ENCODE measurements around the gene SCAF4. TPM values are rescaled to one million over a fixed set of nuclear protein-coding genes. Genes with fewer than 3 reads are reported as not detected.

SCAF4 gene
- total and polyA plus RNA-seq, 10 of the 15 experiments (the other 5 are each of a cell fraction or from before 2014, with no cell fraction given): 4.3 to 49.3 (median 16.0) TPM

- Histone ChIP-seq H3K4me2 (ENCODE audit: control insufficient read depth, insufficient read depth) (no peak overlapping the region), H3K79me2 (ENCODE audit: control insufficient read depth, insufficient read depth, low read length) (no peaks in the 10 kb centered on the region), H4K20me1 (ENCODE audit: control insufficient read depth, insufficient read depth) (no peaks in the 10 kb centered on the region), H3K36me3 (ENCODE audit: control insufficient read depth in 2 of 2, insufficient read depth in 2 of 2, low read length in 1 of 2) (no peaks in the 10 kb centered on the region), H3K4me1 (ENCODE audit: control insufficient read depth, insufficient read depth, low read length) (no peaks in the 10 kb centered on the region), H3K27ac (ENCODE audit: control insufficient read depth, insufficient read depth) (no peak overlapping the region), H3K9ac (ENCODE audit: control insufficient read depth, insufficient read depth, low read length) (no peak overlapping the region), H2AFZ (ENCODE audit: control insufficient read depth, low read depth, low read length) (no peak overlapping the region), H3K27me3 (replicated peaks in 1 of 2; ENCODE audit: control insufficient read depth in 2 of 2, insufficient read depth in 2 of 2, low read length in 1 of 2) (no peaks in the 10 kb centered on the region), H3K9me3 (replicated peaks; ENCODE audit: control insufficient read depth, insufficient read depth, low read length) (no peaks in the 10 kb centered on the region; the same call in 2 of the 3 replicates), H3K4me3 (no peak overlapping the region)
- no TSS peak for BruUV-seq (replicated peaks)
- in situ Hi-C loops (cut with MboI) (no loop called here), intact Hi-C loops (cut with micrococcal nuclease; ENCODE audit: unreplicated experiment) (no loop called here)
- RAD21 ChIA-PET (ENCODE audit: unreplicated experiment): no interaction called here
- DNase-seq (ENCODE audit: low read depth, low spot score) (no peak), FAIRE-seq (no peak), ATAC-seq (no peak)
- 79% methylated on average over 12 of the region's 12 CpGs for WGBS (ENCODE audit: insufficient coverage, insufficient replicate concordance, low lambda C conversion rate, missing lambda C conversion rate)
- CTCF ChIA-PET: no interaction called here
- POLR2A ChIA-PET: no interaction called here
- SMC1A ChIA-PET (ENCODE audit: uncharacterized antibody, unreplicated experiment): no interaction called here
- TF ChIP-seq, protein P1, sequence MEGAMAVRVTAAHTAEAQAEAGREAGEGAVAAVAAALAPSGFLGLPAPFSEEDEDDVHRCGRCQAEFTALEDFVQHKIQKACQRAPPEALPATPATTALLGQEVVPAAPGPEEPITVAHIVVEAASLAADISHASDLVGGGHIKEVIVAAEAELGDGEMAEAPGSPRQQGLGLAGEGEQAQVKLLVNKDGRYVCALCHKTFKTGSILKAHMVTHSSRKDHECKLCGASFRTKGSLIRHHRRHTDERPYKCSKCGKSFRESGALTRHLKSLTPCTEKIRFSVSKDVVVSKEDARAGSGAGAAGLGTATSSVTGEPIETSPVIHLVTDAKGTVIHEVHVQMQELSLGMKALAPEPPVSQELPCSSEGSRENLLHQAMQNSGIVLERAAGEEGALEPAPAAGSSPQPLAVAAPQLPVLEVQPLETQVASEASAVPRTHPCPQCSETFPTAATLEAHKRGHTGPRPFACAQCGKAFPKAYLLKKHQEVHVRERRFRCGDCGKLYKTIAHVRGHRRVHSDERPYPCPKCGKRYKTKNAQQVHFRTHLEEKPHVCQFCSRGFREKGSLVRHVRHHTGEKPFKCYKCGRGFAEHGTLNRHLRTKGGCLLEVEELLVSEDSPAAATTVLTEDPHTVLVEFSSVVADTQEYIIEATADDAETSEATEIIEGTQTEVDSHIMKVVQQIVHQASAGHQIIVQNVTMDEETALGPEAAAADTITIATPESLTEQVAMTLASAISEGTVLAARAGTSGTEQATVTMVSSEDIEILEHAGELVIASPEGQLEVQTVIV (IDR thresholded peaks at IDR 0.05; ENCODE audit: borderline replicate concordance, partially characterized antibody): no peak
- TF ChIP-seq EP300 (IDR thresholded peaks at IDR 0.05; ENCODE audit: borderline replicate concordance in 1 of 2, control insufficient read depth in 1 of 2, low read depth in 2 of 2, low read length in 2 of 2): no peak
- TF ChIP-seq SUZ12 (IDR thresholded peaks at IDR 0.05; ENCODE audit: unreplicated experiment): no peak
- TF ChIP-seq IKZF2 (IDR thresholded peaks at IDR 0.05): no peak
- no peak for TF ChIP-seq ETV6 (conservative IDR thresholded peaks at IDR 0.05 in 1 of 2, IDR thresholded peaks at IDR 0.05 in 1 of 2; ENCODE audit: borderline replicate concordance in 1 of 2, low read depth in 1 of 2)
- TF ChIP-seq SRF (IDR thresholded peaks at IDR 0.05; ENCODE audit: low read depth in 2 of 2, low read length in 2 of 2): no peak
- TF ChIP-seq CHD4 (IDR thresholded peaks at IDR 0.05): no peak
- no peak for TF ChIP-seq E2F8 (IDR thresholded peaks at IDR 0.05; ENCODE audit: low read depth, partially characterized antibody)
- no peak for TF ChIP-seq BACH1 (IDR thresholded peaks at IDR 0.05; ENCODE audit: borderline replicate concordance)
- TF ChIP-seq, protein P2, sequence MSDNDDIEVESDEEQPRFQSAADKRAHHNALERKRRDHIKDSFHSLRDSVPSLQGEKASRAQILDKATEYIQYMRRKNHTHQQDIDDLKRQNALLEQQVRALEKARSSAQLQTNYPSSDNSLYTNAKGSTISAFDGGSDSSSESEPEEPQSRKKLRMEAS (IDR thresholded peaks at IDR 0.05; ENCODE audit: low read depth, low read length): no peak
- TF ChIP-seq KLF5 (IDR thresholded peaks at IDR 0.05; ENCODE audit: partially characterized antibody): no peak
- TF ChIP-seq ZNF217 (IDR thresholded peaks at IDR 0.05): no peak
- no peak for TF ChIP-seq MYC (IDR thresholded peaks at IDR 0.05; ENCODE audit: insufficient read depth, insufficient read length, insufficient replicate concordance, low read length, severe bottlenecking)
- no peak for TF ChIP-seq CHD2 (IDR thresholded peaks at IDR 0.05; ENCODE audit: borderline replicate concordance, low read depth, low read length)
- TF ChIP-seq STAT3 (IDR thresholded peaks at IDR 0.05; ENCODE audit: low read depth, low read length): no peak
These were observed 90.4 kb downstream of the SCAF4 start for GRCh38 chr21:31641416-31641922.
